WI38 (cell line): ENCODE data around the gene GCSAML.

Source experiments
- H3K4me3 ChIP-seq: 2 replicates; pipeline ENCODE4 v1.5.1; 2011; ENCODE audit warnings: low read depth, mild to moderate bottlenecking, control low read depth, low read length
- TF ChIP-seq, protein P1 (sequence below): IDR thresholded peaks from 2 replicates; pipeline ENCODE4 v1.5.1; 2012; ENCODE audit warnings: low read depth, mild to moderate bottlenecking, control low read depth, low read length

GCSAML gene

DNA sequence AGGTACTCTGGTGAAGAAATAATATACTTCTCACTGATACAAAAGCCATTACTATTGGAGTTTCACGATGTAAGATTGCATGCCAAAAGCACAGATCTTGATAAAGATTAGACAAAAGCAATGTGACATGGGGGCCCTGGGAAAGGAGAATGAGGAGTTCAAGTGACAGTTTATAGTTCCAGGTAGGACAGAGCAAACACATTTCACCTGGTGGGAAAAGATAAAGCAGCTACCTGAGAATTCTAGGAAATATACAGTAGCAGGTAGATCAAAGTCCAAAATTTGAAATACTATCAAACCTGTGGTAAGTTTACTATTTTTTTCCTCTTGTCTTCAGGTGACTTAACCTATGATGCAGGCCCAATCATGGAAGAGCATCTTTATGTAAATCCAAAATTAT, 64.5 kb downstream of the GCSAML start:
- TF ChIP-seq, protein P1, sequence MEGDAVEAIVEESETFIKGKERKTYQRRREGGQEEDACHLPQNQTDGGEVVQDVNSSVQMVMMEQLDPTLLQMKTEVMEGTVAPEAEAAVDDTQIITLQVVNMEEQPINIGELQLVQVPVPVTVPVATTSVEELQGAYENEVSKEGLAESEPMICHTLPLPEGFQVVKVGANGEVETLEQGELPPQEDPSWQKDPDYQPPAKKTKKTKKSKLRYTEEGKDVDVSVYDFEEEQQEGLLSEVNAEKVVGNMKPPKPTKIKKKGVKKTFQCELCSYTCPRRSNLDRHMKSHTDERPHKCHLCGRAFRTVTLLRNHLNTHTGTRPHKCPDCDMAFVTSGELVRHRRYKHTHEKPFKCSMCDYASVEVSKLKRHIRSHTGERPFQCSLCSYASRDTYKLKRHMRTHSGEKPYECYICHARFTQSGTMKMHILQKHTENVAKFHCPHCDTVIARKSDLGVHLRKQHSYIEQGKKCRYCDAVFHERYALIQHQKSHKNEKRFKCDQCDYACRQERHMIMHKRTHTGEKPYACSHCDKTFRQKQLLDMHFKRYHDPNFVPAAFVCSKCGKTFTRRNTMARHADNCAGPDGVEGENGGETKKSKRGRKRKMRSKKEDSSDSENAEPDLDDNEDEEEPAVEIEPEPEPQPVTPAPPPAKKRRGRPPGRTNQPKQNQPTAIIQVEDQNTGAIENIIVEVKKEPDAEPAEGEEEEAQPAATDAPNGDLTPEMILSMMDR, result no peak
- no peak overlapping the region for H3K4me3 ChIP-seq

DNA sequence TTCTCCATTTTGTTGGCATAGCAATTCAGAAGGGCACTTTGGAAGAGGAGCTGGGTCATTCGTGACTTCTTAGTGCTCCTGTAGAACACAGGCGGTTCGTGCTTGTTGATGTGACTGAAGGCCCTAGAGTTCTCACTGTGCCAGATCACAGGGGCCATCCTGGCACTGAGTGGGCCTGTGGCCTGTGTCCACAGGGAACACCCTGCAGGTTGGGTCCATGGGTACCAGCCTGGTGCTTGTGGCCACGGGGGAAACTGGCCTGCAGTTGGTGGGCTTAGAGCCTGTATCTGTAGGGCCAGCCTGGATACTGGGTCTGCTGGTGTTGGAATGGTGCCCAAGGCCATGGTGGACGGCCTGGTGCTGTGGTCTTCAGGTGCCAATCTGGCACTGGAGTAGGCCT, 65.7 kb downstream of the GCSAML start:
- TF ChIP-seq, protein P1, result no peak
- no peak overlapping the region for H3K4me3 ChIP-seq
